HCT116 (cell line): ENCODE measurements around the gene SLC25A48. TPM values are rescaled to one million over a fixed set of nuclear protein-coding genes. Genes with fewer than 3 reads are reported as not detected.

Experiments
- ATAC-seq: fragments of 200-7000 bp; cut with Tn5 transposase; 2 replicates; pipeline ENCODE4 v1.9.1; 2020; ENCODE audit warnings: mild to moderate bottlenecking, moderate library complexity
- BruUV-seq: library from RNA; stranded (reverse); fragments of 400-500 nt; replicated peaks from 2 replicates; lab custom pipeline; 2021; lab: Mats Ljungman, UMichigan
- CTCF ChIA-PET: fragments of 300-600 bp; sonication (Branson Sonifier 250); formaldehyde crosslinking; loops from one replicate; lab custom pipeline; 2021; ENCODE audit warnings: antibody characterized with exemption; lab: Charles Lee
- POLR2A ChIA-PET: fragments of 300-600, 350-600 bp; sonication (Branson Sonifier 250); formaldehyde crosslinking; loops from one replicate; lab custom pipeline; 2021; ENCODE audit warnings: antibody characterized with exemption; lab: Charles Lee
- RAD21 ChIA-PET, 2 experiments: fragments of 300-600 bp; sonication (Branson Sonifier 250); formaldehyde crosslinking; loops; one replicate each; lab custom pipeline; 2023; ENCODE audit warnings: low total read pairs in 2 of 2; ENCODE audit not compliant: uncharacterized antibody in 2 of 2, unreplicated experiment in 2 of 2, low non-redundant PET in 1 of 2; lab: Charles Lee
- DNase-seq: peaks from one replicate; pipeline ENCODE4 v3.0.0-alpha.2; 2010; ENCODE audit warnings: low read depth, low spot score
- H2AFZ ChIP-seq: fragments of 200-600 bp; shearing (Covaris generic), sonication (generic); 2 replicates; pipeline ENCODE4 v1.6.1; 2017; ENCODE audit warnings: low read depth, mixed run types, mixed read lengths, antibody characterized with exemption, low read length; ENCODE audit not compliant: poor library complexity, severe bottlenecking
- H3K27ac ChIP-seq: 2 replicates; pipeline ENCODE4 v1.5.1; 2012; ENCODE audit warnings: low read depth, low read length
- H3K27me3 ChIP-seq: fragments of 200-600 bp; sonication (generic); 2 replicates; pipeline ENCODE4 v1.6.1; 2016; ENCODE audit warnings: mixed run types, low read length, mixed read lengths; ENCODE audit not compliant: insufficient read depth
- H3K36me3 ChIP-seq, 2 experiments: fragments of 200-500 bp in 1 of 2; fragments of 200-600 bp in 1 of 2; sonication (Bioruptor generic) in 1 of 2; sonication (generic) in 1 of 2; 2 replicates each; pipeline versions ENCODE4 v1.5.1 to v1.6.1; 2014 to 2016; ENCODE audit warnings: low read length in 2 of 2, inconsistent platforms in 1 of 2, mixed read lengths in 1 of 2, mixed run types in 1 of 2; ENCODE audit not compliant: insufficient read depth in 2 of 2, control insufficient read depth in 1 of 2
- H3K4me1 ChIP-seq, 2 experiments: fragments of 200-600 bp in 1 of 2; sonication (generic) in 1 of 2; 2 replicates each; pipeline versions ENCODE4 v1.5.1 to v1.6.1; 2012 to 2017; ENCODE audit warnings: low read length in 2 of 2, inconsistent platforms in 1 of 2, mild to moderate bottlenecking in 1 of 2, mixed read lengths in 1 of 2, mixed run types in 1 of 2, moderate library complexity in 1 of 2; ENCODE audit not compliant: insufficient read depth in 2 of 2, control insufficient read depth in 1 of 2
- H3K4me2 ChIP-seq: fragments of 200-600 bp; sonication (generic); 2 replicates; pipeline ENCODE4 v1.6.1; 2017; ENCODE audit warnings: mixed run types, low read length, mixed read lengths
- H3K4me3 ChIP-seq, 2 experiments: fragments of 200-600 bp in 1 of 2; sonication (generic) in 1 of 2; replicated peaks in 1 of 2; 2 replicates each; pipeline ENCODE4 v1.5.1; 2011 to 2016; ENCODE audit warnings: low read length in 2 of 2, control low read depth in 1 of 2, low read depth in 1 of 2, mild to moderate bottlenecking in 1 of 2, mixed read lengths in 1 of 2, mixed run types in 1 of 2
- H3K79me2 ChIP-seq: fragments of 200-600 bp; sonication (generic); 2 replicates; pipeline ENCODE4 v1.6.1; 2017; ENCODE audit warnings: mild to moderate bottlenecking, mixed run types, low read length, moderate library complexity, mixed read lengths; ENCODE audit not compliant: insufficient read depth
- H3K9ac ChIP-seq: fragments of 200-600 bp; sonication (generic); 2 replicates; pipeline ENCODE4 v1.6.1; 2016; ENCODE audit warnings: low read length, mixed read lengths
- H3K9me2 ChIP-seq: fragments of 200-600 bp; sonication (generic), shearing (Covaris generic); 2 replicates; pipeline ENCODE4 v1.6.1; 2017; ENCODE audit warnings: mixed run types, mild to moderate bottlenecking, moderate library complexity; ENCODE audit not compliant: insufficient read depth
- H3K9me3 ChIP-seq, 2 experiments: fragments of 200-500 bp in 1 of 2; fragments of 200-600 bp in 1 of 2; sonication (Bioruptor generic) in 1 of 2; sonication (generic) in 1 of 2; 2 replicates each; pipeline ENCODE4 v1.6.1; 2014 to 2017; ENCODE audit warnings: low read length in 2 of 2, mixed read lengths in 2 of 2, inconsistent platforms in 1 of 2, low read depth in 1 of 2, mild to moderate bottlenecking in 1 of 2, mixed run types in 1 of 2, moderate library complexity in 1 of 2; ENCODE audit not compliant: control insufficient read depth in 1 of 2, insufficient read depth in 1 of 2
- H4K20me1 ChIP-seq: fragments of 200-600 bp; sonication (generic), shearing (Covaris generic); 2 replicates; pipeline ENCODE4 v1.6.1; 2017; ENCODE audit warnings: mixed run types, mild to moderate bottlenecking, moderate library complexity; ENCODE audit not compliant: insufficient read depth
- CBX3 ChIP-seq: IDR thresholded peaks from 2 replicates; pipeline ENCODE4 v1.6.1; 2012; ENCODE audit warnings: low read depth
- CEBPB ChIP-seq: IDR thresholded peaks from 2 replicates; pipeline ENCODE4 v1.6.1; 2012; ENCODE audit warnings: low read depth
- CTCF ChIP-seq, 3 experiments: fragments of 200-600 bp in 1 of 3; sonication (generic) in 1 of 3; IDR thresholded peaks in 2 of 3; conservative IDR thresholded peaks in 1 of 3; 2 replicates each; pipeline ENCODE4 v1.5.1; 2012 to 2017; ENCODE audit warnings: low read depth in 2 of 3, low read length in 2 of 3, antibody characterized with exemption in 1 of 3, borderline replicate concordance in 1 of 3, control low read depth in 1 of 3, mild to moderate bottlenecking in 1 of 3, mixed read lengths in 1 of 3, mixed run types in 1 of 3, moderate library complexity in 1 of 3; ENCODE audit not compliant: insufficient read depth in 1 of 3
- EGR1 ChIP-seq: IDR thresholded peaks from 2 replicates; pipeline ENCODE4 v1.6.1; 2012; ENCODE audit warnings: low read depth
- ELF1 ChIP-seq: IDR thresholded peaks from 2 replicates; pipeline ENCODE4 v1.6.1; 2012; ENCODE audit warnings: low read depth, borderline replicate concordance
- EZH2 ChIP-seq: fragments of 200-600 bp; sonication (generic); IDR thresholded peaks from 2 replicates; pipeline ENCODE4 v1.6.1; 2017; ENCODE audit warnings: antibody characterized with exemption, mixed run types
- EZH2phosphoT487 ChIP-seq: fragments of 200-600 bp; IDR thresholded peaks from 2 replicates; pipeline ENCODE4 v1.6.1; 2018; ENCODE audit warnings: antibody characterized with exemption, borderline replicate concordance
- FOSL1 ChIP-seq: IDR thresholded peaks from 2 replicates; pipeline ENCODE4 v1.6.1; 2012; ENCODE audit warnings: low read depth
- JUND ChIP-seq: IDR thresholded peaks from 2 replicates; pipeline ENCODE4 v1.6.1; 2012
- MAX ChIP-seq: IDR thresholded peaks from 2 replicates; pipeline ENCODE4 v1.6.1; 2012
- POLR2AphosphoS5 ChIP-seq: IDR thresholded peaks from 2 replicates; pipeline ENCODE4 v1.6.1; 2011; ENCODE audit warnings: mild to moderate bottlenecking, low read depth, low read length, moderate library complexity
- RAD21 ChIP-seq: IDR thresholded peaks from 2 replicates; pipeline ENCODE4 v1.6.1; 2012; ENCODE audit warnings: low read depth, mild to moderate bottlenecking
- SIN3A ChIP-seq: IDR thresholded peaks from 2 replicates; pipeline ENCODE4 v1.6.1; 2012; ENCODE audit warnings: low read depth
- SP1 ChIP-seq: IDR thresholded peaks from 2 replicates; pipeline ENCODE4 v1.6.1; 2012; ENCODE audit warnings: low read depth
- TCF7L2 ChIP-seq: IDR thresholded peaks from 2 replicates; pipeline ENCODE4 v1.7.0; 2011; ENCODE audit warnings: borderline replicate concordance, inconsistent platforms; ENCODE audit not compliant: insufficient read depth, insufficient read length; ENCODE audit errors: extremely low read depth
- YY1 ChIP-seq: IDR thresholded peaks from 2 replicates; pipeline ENCODE4 v1.6.1; 2011; ENCODE audit warnings: low read length, low read depth, moderate library complexity, mild to moderate bottlenecking; ENCODE audit not compliant: insufficient replicate concordance; ENCODE audit errors: extremely low read depth
- ZNF274 ChIP-seq: fragments of 200-500 bp; sonication (Bioruptor generic); IDR thresholded peaks from 2 replicates; pipeline ENCODE4 v1.6.1; 2014; ENCODE audit warnings: mild to moderate bottlenecking, low read depth, low read length, inconsistent platforms
- intact Hi-C: fragments of 100-400 bp; cut with micrococcal nuclease; formaldehyde crosslinking; loops from 2 replicates; pipeline ENCODE4 v1.10.0; 2022
- total RNA-seq: library from RNA; stranded (reverse); gene quantifications from one replicate; pipeline ENCODE4 v1.2.1, GENCODE V29; 2021; ENCODE audit not compliant: unreplicated experiment
- TF ChIP-seq, protein P1 (sequence below): IDR thresholded peaks from 2 replicates; pipeline ENCODE4 v1.6.1; 2012
- TF ChIP-seq, protein P2 (sequence below): IDR thresholded peaks from 2 replicates; pipeline ENCODE4 v1.6.1; 2011; ENCODE audit warnings: mild to moderate bottlenecking, low read length, moderate library complexity; ENCODE audit not compliant: insufficient replicate concordance; ENCODE audit errors: extremely low read depth

Gene SLC25A48
- total RNA-seq, 1 experiment from 2014 or later = 2.8 TPM

DNA sequence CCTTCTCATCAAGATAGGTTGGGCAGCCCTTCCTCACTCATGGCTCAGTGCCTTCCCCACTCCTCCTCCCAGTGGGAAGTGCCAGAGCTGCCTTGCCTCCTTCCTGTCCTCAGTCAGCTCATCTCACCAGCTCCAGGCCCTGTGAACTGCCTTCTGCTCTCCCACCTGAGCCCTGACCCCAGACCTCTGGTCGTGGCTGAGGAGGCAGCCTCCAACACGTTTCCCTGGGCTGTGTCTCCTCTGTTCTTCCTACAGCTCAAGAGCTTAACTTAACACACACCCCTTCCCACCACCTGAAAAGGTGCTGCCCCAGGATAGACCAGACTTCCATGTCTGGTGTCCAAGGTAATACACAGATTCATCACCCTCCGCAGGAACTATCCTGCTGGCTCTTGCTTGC is 40.0 kb downstream of the SLC25A48 start:
- POLR2A ChIA-PET = no interaction called here
- no peak overlapping the region for H2AFZ ChIP-seq
- no TSS peak for BruUV-seq
- H3K27me3 ChIP-seq = no peaks in the 10 kb centered on the region
- no peaks in the 10 kb centered on the region for H3K4me1 ChIP-seq
- H3K79me2 ChIP-seq = no peaks in the 10 kb centered on the region
- ATAC-seq = no peak
- CTCF ChIA-PET = interaction anchor here (1.2 kb wide), 1 partner anchor 308 kb away, joined by 3 read pairs; no protein-coding TSS in a partner anchor
- no peak overlapping the region for H3K9ac ChIP-seq
- no peak overlapping the region for H3K27ac ChIP-seq
- no peaks in the 10 kb centered on the region for H3K9me2 ChIP-seq
- H3K4me3 ChIP-seq = no peak overlapping the region
- no peaks in the 10 kb centered on the region for H3K36me3 ChIP-seq
- H3K4me2 ChIP-seq = no peak overlapping the region
- RAD21 ChIA-PET = no interaction called here
- H3K9me3 ChIP-seq = no peaks in the 10 kb centered on the region
- no peak for TF ChIP-seq ELF1
- TF ChIP-seq FOSL1 = no peak
- no peak for TF ChIP-seq SIN3A
- TF ChIP-seq CEBPB = no peak
- TF ChIP-seq SP1 = no peak
- no peak for TF ChIP-seq YY1
- TF ChIP-seq EGR1 = no peak
- TF ChIP-seq, protein P1, sequence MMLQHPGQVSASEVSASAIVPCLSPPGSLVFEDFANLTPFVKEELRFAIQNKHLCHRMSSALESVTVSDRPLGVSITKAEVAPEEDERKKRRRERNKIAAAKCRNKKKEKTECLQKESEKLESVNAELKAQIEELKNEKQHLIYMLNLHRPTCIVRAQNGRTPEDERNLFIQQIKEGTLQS = no peak
- TF ChIP-seq CTCF (IDR thresholded peaks at IDR 0.05 in 2 of 3, conservative IDR thresholded peaks at IDR 0.05 in 1 of 3; ENCODE audit: borderline replicate concordance in 1 of 3, insufficient read depth in 1 of 3, low read depth in 2 of 3, low read length in 2 of 3) = no peak
- no peak for TF ChIP-seq RAD21
- TF ChIP-seq MAX = no peak
- no peak for TF ChIP-seq EZH2phosphoT487
- no peak for TF ChIP-seq TCF7L2
- TF ChIP-seq EZH2 = no peak
- TF ChIP-seq POLR2AphosphoS5 = no peak
- TF ChIP-seq, protein P2, sequence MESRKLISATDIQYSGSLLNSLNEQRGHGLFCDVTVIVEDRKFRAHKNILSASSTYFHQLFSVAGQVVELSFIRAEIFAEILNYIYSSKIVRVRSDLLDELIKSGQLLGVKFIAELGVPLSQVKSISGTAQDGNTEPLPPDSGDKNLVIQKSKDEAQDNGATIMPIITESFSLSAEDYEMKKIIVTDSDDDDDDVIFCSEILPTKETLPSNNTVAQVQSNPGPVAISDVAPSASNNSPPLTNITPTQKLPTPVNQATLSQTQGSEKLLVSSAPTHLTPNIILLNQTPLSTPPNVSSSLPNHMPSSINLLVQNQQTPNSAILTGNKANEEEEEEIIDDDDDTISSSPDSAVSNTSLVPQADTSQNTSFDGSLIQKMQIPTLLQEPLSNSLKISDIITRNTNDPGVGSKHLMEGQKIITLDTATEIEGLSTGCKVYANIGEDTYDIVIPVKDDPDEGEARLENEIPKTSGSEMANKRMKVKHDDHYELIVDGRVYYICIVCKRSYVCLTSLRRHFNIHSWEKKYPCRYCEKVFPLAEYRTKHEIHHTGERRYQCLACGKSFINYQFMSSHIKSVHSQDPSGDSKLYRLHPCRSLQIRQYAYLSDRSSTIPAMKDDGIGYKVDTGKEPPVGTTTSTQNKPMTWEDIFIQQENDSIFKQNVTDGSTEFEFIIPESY = no peak
- no peak for TF ChIP-seq CBX3
- TF ChIP-seq JUND = no peak
- TF ChIP-seq ZNF274 = no peak
- TF ChIP-seq, all 23 proteins: peak for 0
- H4K20me1 ChIP-seq = no peaks in the 10 kb centered on the region
- no peak for DNase-seq
- intact Hi-C loops = no loop called here
